Pulmonary artery endothelial cell (primary cell): ENCODE measurements around the gene ESR1. TPM values are rescaled to one million over a fixed set of nuclear protein-coding genes. Genes with fewer than 3 reads are reported as not detected.
"Not testable (repeated sequence)": the region's sequence is repeated elsewhere in the genome, so short reads cannot be mapped to it uniquely, and the experiment has no call there.

Source experiments
- DNase-seq: peaks from one replicate; pipeline ENCODE4 v3.0.0-alpha.2; 2011; ENCODE audit warnings: low read depth, low spot score
- total RNA-seq: library from RNA; depleted of rRNA; stranded (reverse); fragments of >200 nt; gene quantifications from 2 replicates; pipeline ENCODE4 v1.2.3, GENCODE V29; 2014

ESR1 gene
- total RNA-seq, 1 donor from 2014 or later = 0.13 TPM

GRCh38 chr6:152127432-152128165 is 320.1 kb downstream of the ESR1 start:
- no peak for DNase-seq

GRCh38 chr6:152129691-152130151 is 322.2 kb downstream of the ESR1 start:
- DNase-seq = peak; percentile 56

- no peak for DNase-seq
These were observed 323.0 kb downstream of the ESR1 start for GRCh38 chr6:152130441-152130840.

- DNase-seq = no peak
These were observed 328.4 kb downstream of the ESR1 start for GRCh38 chr6:152135755-152136448.

GRCh38 chr6:152136449-152136825 is 329.0 kb downstream of the ESR1 start:
- DNase-seq = no peak

- not testable (repeated sequence) for DNase-seq
These were observed 330.9 kb downstream of the ESR1 start for GRCh38 chr6:152138344-152138743.

- DNase-seq = no peak
These were observed 334.6 kb downstream of the ESR1 start for GRCh38 chr6:152142105-152142504.

- no peak for DNase-seq
These were observed 335.9 kb downstream of the ESR1 start for GRCh38 chr6:152143359-152143758.

GRCh38 chr6:152146385-152146784 is 338.9 kb downstream of the ESR1 start:
- no peak for DNase-seq

GRCh38 chr6:152147269-152147668 is 339.8 kb downstream of the ESR1 start:
- DNase-seq = no peak

GRCh38 chr6:152148412-152148811 is 340.9 kb downstream of the ESR1 start:
- DNase-seq = no peak

GRCh38 chr6:152150196-152150595 is 342.7 kb downstream of the ESR1 start:
- no peak for DNase-seq

- no peak for DNase-seq
These were observed 344.4 kb downstream of the ESR1 start for GRCh38 chr6:152151920-152152319.

GRCh38 chr6:152154559-152155356 is 347.3 kb downstream of the ESR1 start:
- DNase-seq = no peak

- DNase-seq = no peak
These were observed 348.3 kb downstream of the ESR1 start for GRCh38 chr6:152155792-152156191.

GRCh38 chr6:152160346-152160745 is 352.9 kb downstream of the ESR1 start:
- no peak for DNase-seq

- DNase-seq = peak; percentile 5
These were observed 354.0 kb downstream of the ESR1 start for GRCh38 chr6:152161501-152161900.

- DNase-seq = no peak
These were observed 357.5 kb downstream of the ESR1 start for GRCh38 chr6:152164957-152165356.

GRCh38 chr6:152166497-152166896 is 359.0 kb downstream of the ESR1 start:
- DNase-seq = no peak

- no peak for DNase-seq
These were observed 359.4 kb downstream of the ESR1 start for GRCh38 chr6:152166897-152167296.

- DNase-seq = no peak
These were observed 360.4 kb downstream of the ESR1 start for GRCh38 chr6:152167641-152168603.
